Progenitor cell of endocrine pancreas (in vitro differentiated cells): ENCODE measurements around the gene MVB12B. TPM values are rescaled to one million over a fixed set of nuclear protein-coding genes. Genes with fewer than 3 reads are reported as not detected.

Experiments used
- DNase-seq: peaks from one replicate; pipeline ENCODE4 v3.0.0; 2021; ENCODE audit warnings: low spot score; ENCODE audit not compliant: unreplicated experiment
- H3K27ac Mint-ChIP-seq: 2 replicates; pipeline ENCODE4 v1.8.0; 2021; ENCODE audit warnings: mild to moderate bottlenecking, moderate library complexity, mixed read lengths
- H3K27me3 Mint-ChIP-seq: 2 replicates; pipeline ENCODE4 v1.8.0; 2021; ENCODE audit warnings: mixed read lengths
- H3K36me3 Mint-ChIP-seq: 2 replicates; pipeline ENCODE4 v1.8.0; 2022; ENCODE audit warnings: mixed read lengths; ENCODE audit not compliant: insufficient read depth
- H3K4me1 Mint-ChIP-seq: 2 replicates; pipeline ENCODE4 v1.8.0; 2021; ENCODE audit warnings: low read depth, mixed read lengths
- H3K4me3 Mint-ChIP-seq: 2 replicates; pipeline ENCODE4 v1.8.0; 2021; ENCODE audit warnings: low read depth, mild to moderate bottlenecking, moderate library complexity, mixed read lengths
- H3K9me3 Mint-ChIP-seq: 2 replicates; pipeline ENCODE4 v1.8.0; 2021; ENCODE audit warnings: low read depth, mixed read lengths
- CTCF ChIP-seq: fragments of 200-600 bp; sonication (generic); IDR thresholded peaks from one replicate; pipeline ENCODE4 v1.5.0; 2021; ENCODE audit warnings: antibody characterized with exemption, mild to moderate bottlenecking; ENCODE audit not compliant: unreplicated experiment
- total RNA-seq: library from RNA; stranded (reverse); gene quantifications from 2 replicates; pipeline ENCODE4 v1.2.1, GENCODE V29; 2021

Gene MVB12B
- total RNA-seq, 1 donor from 2014 or later: 34.6 TPM

- Mint-ChIP-seq H3K9me3 (no peaks in the 10 kb centered on the region), H3K4me1 (peaks cover 6% of the 10 kb centered on the region), H3K4me3 (no peak overlapping the region), H3K27ac (peak overlapping the region; percentile 19), H3K27me3 (no peaks in the 10 kb centered on the region), H3K36me3 (peaks cover 6% of the 10 kb centered on the region)
- DNase-seq: no peak
- no peak for TF ChIP-seq CTCF
These were observed 77.8 kb downstream of the MVB12B start for GRCh38 chr9:126404459-126404858.

- no peak overlapping the region for H3K4me3 Mint-ChIP-seq
- H3K4me1 Mint-ChIP-seq: peaks cover 6% of the 10 kb centered on the region
- H3K9me3 Mint-ChIP-seq: no peaks in the 10 kb centered on the region
- no peak overlapping the region for H3K27ac Mint-ChIP-seq
- TF ChIP-seq CTCF: no peak
- H3K27me3 Mint-ChIP-seq: no peaks in the 10 kb centered on the region
- peaks cover 11% of the 10 kb centered on the region for H3K36me3 Mint-ChIP-seq
- no peak for DNase-seq
These were observed 79.5 kb downstream of the MVB12B start for GRCh38 chr9:126406075-126406667.

- no peak for TF ChIP-seq CTCF
- no peak overlapping the region for H3K27ac Mint-ChIP-seq
These were observed 80.7 kb downstream of the MVB12B start for GRCh38 chr9:126407114-126407870.

GRCh38 chr9:126408004-126408403, 81.4 kb downstream of the MVB12B start:
- peaks cover 6% of the 10 kb centered on the region for H3K4me1 Mint-ChIP-seq
- no peak overlapping the region for H3K4me3 Mint-ChIP-seq
- no peak for DNase-seq
- no peak overlapping the region for H3K27ac Mint-ChIP-seq
- no peaks in the 10 kb centered on the region for H3K27me3 Mint-ChIP-seq
- TF ChIP-seq CTCF: no peak
- H3K36me3 Mint-ChIP-seq: peaks cover 11% of the 10 kb centered on the region
- no peaks in the 10 kb centered on the region for H3K9me3 Mint-ChIP-seq

More at GRCh38 chr9:126407114-126407870, 80.7 kb downstream of the MVB12B start:
- DNase-seq: no peak
- H3K4me3 Mint-ChIP-seq: no peak overlapping the region
- peaks cover 6% of the 10 kb centered on the region for H3K4me1 Mint-ChIP-seq
- peaks cover 11% of the 10 kb centered on the region for H3K36me3 Mint-ChIP-seq
- H3K9me3 Mint-ChIP-seq: no peaks in the 10 kb centered on the region
- H3K27me3 Mint-ChIP-seq: no peaks in the 10 kb centered on the region

GRCh38 chr9:126410229-126410628, 83.6 kb downstream of the MVB12B start:
- peaks cover 3% of the 10 kb centered on the region for H3K4me1 Mint-ChIP-seq
- H3K36me3 Mint-ChIP-seq: peaks cover 6% of the 10 kb centered on the region
- H3K4me3 Mint-ChIP-seq: no peak overlapping the region

More at GRCh38 chr9:126410229-126410628, 83.6 kb downstream of the MVB12B start:
- Mint-ChIP-seq H3K27me3 (no peaks in the 10 kb centered on the region), H3K27ac (no peak overlapping the region), H3K9me3 (no peaks in the 10 kb centered on the region)
- TF ChIP-seq CTCF: no peak
- no peak for DNase-seq
